Fibroblast of villous mesenchyme (primary cell): ENCODE results near the gene RNF149. TPM values are rescaled to one million over a fixed set of nuclear protein-coding genes. Genes with fewer than 3 reads are reported as not detected.
A peak's percentile ranks its signal among the peaks of the same experiment; 100 is the strongest.
"Not testable (repeated sequence)": the region's sequence is repeated elsewhere in the genome, so short reads cannot be mapped to it uniquely, and the experiment has no call there.

Source experiments
- DNase-seq: peaks from one replicate; pipeline ENCODE4 v3.0.0-alpha.2; 2010; ENCODE audit warnings: low read depth
- H3K4me3 ChIP-seq: 2 replicates; pipeline ENCODE4 v1.5.1; 2011; ENCODE audit warnings: low read depth, mild to moderate bottlenecking, low read length
- CTCF ChIP-seq: IDR thresholded peaks from 2 replicates; pipeline ENCODE4 v1.5.1; 2012; ENCODE audit warnings: low read depth, mild to moderate bottlenecking, low read length; ENCODE audit not compliant: insufficient read depth
- total RNA-seq: library from RNA; depleted of rRNA; stranded (reverse); fragments of >200 nt; gene quantifications from 2 replicates; pipeline ENCODE4 v1.2.3, GENCODE V29; 2012

The RNF149 gene
- total RNA-seq, 1 donor = 53.5 TPM

- peak; percentile 99 for DNase-seq
- peak within 1 kb of the TSS; percentile 94 for H3K4me3 ChIP-seq
- no peak for TF ChIP-seq CTCF
These were observed 56.0 kb downstream of the RNF149 start, which contains the start of gene CNOT11 for GRCh38 chr2:101252408-101253012. CNOT11 (plus strand) TSS chr2:101252886; CDS start chr2:101252965, 79 bp downstream.

- TF ChIP-seq CTCF = no peak
- H3K4me3 ChIP-seq = peak overlapping the region; percentile 94
- DNase-seq = no peak
These were observed 56.6 kb downstream of the RNF149 start for GRCh38 chr2:101251844-101252407.

GRCh38 chr2:101251246-101251781, 57.2 kb downstream of the RNF149 start:
- H3K4me3 ChIP-seq, DNase-seq: not testable (repeated sequence)

GRCh38 chr2:101249826-101250225, 58.7 kb downstream of the RNF149 start:
- H3K4me3 ChIP-seq = no peak overlapping the region
- TF ChIP-seq CTCF = no peak
- DNase-seq = no peak

GRCh38 chr2:101248756-101249155, 59.7 kb downstream of the RNF149 start:
- H3K4me3 ChIP-seq, DNase-seq: not testable (repeated sequence)

- not testable (repeated sequence) for H3K4me3 ChIP-seq
These were observed 63.0 kb downstream of the RNF149 start for GRCh38 chr2:101245468-101245867.

GRCh38 chr2:101244899-101245298, 63.6 kb downstream of the RNF149 start:
- H3K4me3 ChIP-seq, DNase-seq: not testable (repeated sequence)

More at GRCh38 chr2:101245468-101245867, 63.0 kb downstream of the RNF149 start:
- not testable (repeated sequence) for DNase-seq

- not testable (repeated sequence) for H3K4me3 ChIP-seq, DNase-seq
These were observed 64.1 kb downstream of the RNF149 start for GRCh38 chr2:101244373-101244772.

- DNase-seq = no peak
- TF ChIP-seq CTCF = no peak
- no peak overlapping the region for H3K4me3 ChIP-seq
These were observed 67.3 kb downstream of the RNF149 start for GRCh38 chr2:101241158-101241557.
